ENCODE results near the gene FAM209A. TPM values are rescaled to one million over a fixed set of nuclear protein-coding genes. Genes with fewer than 3 reads are reported as not detected.
"Not testable (repeated sequence)": the region's sequence is repeated elsewhere in the genome, so short reads cannot be mapped to it uniquely, and the experiment has no call there.

Gene FAM209A
- total RNA-seq, 2 donors from 2014 or later, result 4.7 to 5.8 TPM

DNA sequence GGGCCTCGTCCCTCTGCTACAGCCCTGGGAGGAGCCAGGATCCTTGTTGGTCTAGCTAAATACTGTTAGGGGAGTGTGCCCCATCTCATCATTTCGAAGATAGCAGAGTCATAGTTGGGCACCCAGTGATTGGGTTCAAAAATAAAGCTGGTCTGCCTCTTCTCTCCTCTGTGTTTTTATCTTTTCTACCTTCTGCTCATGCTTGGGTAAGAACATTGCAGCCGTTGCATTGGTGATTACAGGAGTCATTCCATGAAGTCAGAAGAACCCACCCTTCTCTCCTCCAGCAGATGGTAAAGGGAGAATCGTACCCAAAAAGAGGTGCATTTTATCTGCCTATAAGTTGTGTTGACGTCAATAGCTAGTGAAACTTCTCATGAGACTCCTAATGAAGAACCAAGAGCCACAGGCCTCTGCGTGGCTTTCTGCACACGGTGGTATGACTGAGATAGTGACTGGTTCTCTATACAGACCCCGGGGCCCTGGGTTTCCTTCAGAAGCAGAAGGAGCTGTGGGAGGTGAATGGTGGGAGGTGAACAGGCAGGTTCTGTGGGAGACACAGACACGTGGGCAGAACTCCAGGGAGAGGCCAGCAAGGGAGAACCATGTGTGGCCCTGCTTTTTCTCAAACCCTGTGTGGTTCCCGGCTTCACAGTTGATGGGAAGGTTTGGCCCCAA, 5.7 kb upstream of the FAM209A start:
- Mint-ChIP-seq H3K36me3 (peaks cover 37% of the 10 kb centered on the region), H3K27me3 (no peaks in the 10 kb centered on the region), H3K4me3 (no peak overlapping the region), H3K9me3 (no peaks in the 10 kb centered on the region), H3K27ac (no peak overlapping the region), H3K4me1 (ENCODE audit: low read depth in 2 of 2) (no peaks in the 10 kb centered on the region)
- DNase-seq (ENCODE audit: low spot score) (no peak), ATAC-seq (no peak)

- Mint-ChIP-seq H3K4me1 (ENCODE audit: low read depth in 2 of 2) (no peaks in the 10 kb centered on the region), H3K9me3 (no peaks in the 10 kb centered on the region), H3K27me3 (no peaks in the 10 kb centered on the region), H3K36me3 (peaks cover 37% of the 10 kb centered on the region), H3K27ac (no peak overlapping the region), H3K4me3 (no peak overlapping the region)
- DNase-seq (ENCODE audit: low spot score) (no peak), ATAC-seq (no peak)
Observed at GRCh38 chr20:56519551-56519950, 5.0 kb upstream of the FAM209A start.

DNA sequence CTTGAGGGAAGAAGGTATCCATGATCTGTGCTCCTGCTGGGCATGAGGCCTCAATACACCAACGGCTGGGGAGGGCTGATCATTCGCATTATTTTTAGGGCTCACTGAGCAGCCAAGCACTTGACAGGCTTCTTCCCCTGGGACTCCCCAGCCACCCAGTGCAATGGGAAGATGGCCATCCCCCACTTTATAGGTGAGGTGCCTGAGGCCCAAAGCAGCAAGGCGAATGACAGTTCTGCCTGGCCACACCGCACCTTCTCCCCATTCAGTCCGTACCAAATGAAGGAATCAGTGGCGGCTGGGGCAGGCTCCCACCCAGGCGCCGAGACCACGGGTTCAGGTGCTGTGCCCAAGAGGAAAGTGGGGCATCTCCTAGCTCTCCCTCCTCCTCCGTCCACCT, 4.4 kb upstream of the FAM209A start:
- Mint-ChIP-seq H3K27ac (no peak overlapping the region), H3K36me3 (peaks cover 37% of the 10 kb centered on the region), H3K27me3 (no peaks in the 10 kb centered on the region), H3K4me3 (no peak overlapping the region), H3K9me3 (no peaks in the 10 kb centered on the region), H3K4me1 (ENCODE audit: low read depth in 2 of 2) (no peaks in the 10 kb centered on the region)
- no peak for ATAC-seq
- DNase-seq (ENCODE audit: low spot score), result no peak

DNA sequence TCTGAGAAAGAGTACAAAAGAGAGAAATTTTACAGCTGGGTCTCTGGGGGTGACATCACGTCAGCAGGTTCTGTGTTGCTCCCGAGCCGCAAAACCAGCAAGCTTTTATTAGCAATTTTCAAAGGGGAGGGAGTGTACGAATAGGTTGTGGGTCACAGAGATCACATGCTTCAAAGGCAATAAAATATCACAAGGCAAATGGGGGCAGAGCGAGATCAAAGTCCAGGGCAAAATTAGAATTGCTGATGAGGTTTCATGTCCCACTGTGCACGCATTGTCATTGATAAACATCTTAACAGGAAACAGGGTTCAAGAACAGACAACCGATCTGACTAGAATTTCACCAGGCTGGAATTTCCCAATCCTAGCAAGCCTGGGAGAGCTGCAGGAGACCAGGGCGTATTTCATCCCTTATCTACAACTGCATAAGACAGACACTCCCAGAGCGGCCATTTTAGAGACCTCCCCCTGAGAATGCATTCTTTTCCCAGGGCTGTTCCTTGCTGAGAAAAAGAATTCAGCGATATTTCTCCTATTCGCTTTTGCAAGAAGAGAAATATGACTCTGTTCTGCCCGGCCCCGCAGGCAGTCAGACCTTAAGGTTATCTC, 3.7 kb upstream of the FAM209A start:
- not testable (repeated sequence) for H3K27me3 Mint-ChIP-seq; DNase-seq (ENCODE audit: low spot score); H3K27ac Mint-ChIP-seq; ATAC-seq; H3K9me3 Mint-ChIP-seq; H3K4me1 Mint-ChIP-seq (ENCODE audit: low read depth in 2 of 2); H3K4me3 Mint-ChIP-seq
- H3K36me3 Mint-ChIP-seq, result peaks cover 31% of the 10 kb centered on the region

DNA sequence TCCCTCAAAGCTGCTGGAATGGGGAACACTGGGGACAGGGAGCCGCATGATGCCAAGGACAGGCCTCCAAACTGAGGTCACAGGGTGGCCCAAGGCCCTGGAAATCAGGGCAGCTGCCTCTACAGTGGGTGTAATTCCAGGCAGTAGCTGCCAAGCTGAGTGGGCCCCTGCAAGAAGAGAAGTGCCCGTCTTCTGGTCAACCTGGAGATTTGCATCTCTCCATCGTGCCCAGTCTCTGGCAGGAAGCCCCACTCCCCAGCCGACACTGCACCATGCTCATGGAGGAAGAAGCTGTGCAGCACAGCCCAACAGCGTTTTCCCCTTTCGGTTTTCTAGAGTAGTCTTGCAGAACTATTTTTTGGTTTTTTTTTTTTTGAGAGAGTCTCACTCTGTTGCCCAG, 2.2 kb upstream of the FAM209A start:
- H3K4me1 Mint-ChIP-seq (ENCODE audit: low read depth in 2 of 2), result no peaks in the 10 kb centered on the region
- no peaks in the 10 kb centered on the region for H3K9me3 Mint-ChIP-seq
- no peak for DNase-seq (ENCODE audit: low spot score)
- no peak overlapping the region for H3K4me3 Mint-ChIP-seq
- no peak overlapping the region for H3K27ac Mint-ChIP-seq
- H3K27me3 Mint-ChIP-seq, result no peaks in the 10 kb centered on the region
- ATAC-seq, result no peak
- H3K36me3 Mint-ChIP-seq, result peaks cover 31% of the 10 kb centered on the region

DNA sequence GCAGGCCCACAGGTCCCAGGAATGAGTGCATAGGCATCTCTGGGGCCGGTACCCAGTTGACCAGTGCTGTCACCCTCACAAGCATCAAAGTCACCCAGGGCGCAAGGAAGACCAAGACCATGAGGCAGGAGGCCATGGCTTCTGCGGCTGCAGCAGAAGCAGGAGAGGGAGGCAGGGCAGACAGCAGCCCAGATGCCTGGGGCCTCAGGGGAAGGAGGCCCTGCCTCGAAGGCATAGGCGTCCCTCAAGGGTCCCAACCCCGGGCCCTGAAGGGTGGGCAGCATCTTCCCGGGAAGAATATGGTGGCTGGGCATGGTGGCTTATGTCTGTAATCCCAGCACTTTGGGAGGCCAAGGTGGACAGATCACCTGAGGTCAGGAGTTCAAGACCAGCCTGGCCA, 3.0 kb downstream of the FAM209A start:
- Mint-ChIP-seq H3K9me3 (no peaks in the 10 kb centered on the region), H3K36me3 (no peaks in the 10 kb centered on the region), H3K4me1 (ENCODE audit: low read depth in 2 of 2) (no peaks in the 10 kb centered on the region), H3K27me3 (no peaks in the 10 kb centered on the region), H3K4me3 (no peak overlapping the region), H3K27ac (no peak overlapping the region)
- ATAC-seq, result no peak
- DNase-seq (ENCODE audit: low spot score), result no peak

DNA sequence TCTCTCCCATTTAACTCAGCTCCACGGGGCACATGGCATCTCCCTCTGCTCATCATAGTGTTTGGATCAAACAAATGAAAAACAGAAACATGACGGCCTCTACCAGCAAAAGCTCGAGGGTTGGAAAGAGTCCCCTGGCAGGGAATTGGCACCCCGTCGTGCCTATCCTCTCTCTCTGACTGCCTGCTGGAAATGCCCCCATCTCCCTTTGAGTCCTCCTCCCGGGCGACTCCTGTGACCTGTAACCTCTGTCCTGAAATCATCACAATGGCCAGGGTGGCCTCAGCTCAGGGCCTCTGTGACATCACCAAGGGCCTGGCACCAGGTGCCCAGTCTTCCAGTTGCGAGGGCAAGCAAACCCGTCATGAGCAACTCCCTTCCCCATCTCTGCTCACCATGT, 8.4 kb downstream of the FAM209A start, which contains the start of gene FAM209B:
FAM209B (plus strand) TSS at position 301 of the 400 bp plus-strand sequence; CDS start at position 397, 96 bp downstream.
- H3K36me3 Mint-ChIP-seq; H3K4me1 Mint-ChIP-seq (ENCODE audit: low read depth in 2 of 2); DNase-seq (ENCODE audit: low spot score); H3K27me3 Mint-ChIP-seq; ATAC-seq; H3K9me3 Mint-ChIP-seq; H3K4me3 Mint-ChIP-seq; H3K27ac Mint-ChIP-seq: not testable (repeated sequence)

- Mint-ChIP-seq H3K9me3 (no peaks in the 10 kb centered on the region), H3K4me3 (no peak overlapping the region), H3K27ac (no peak overlapping the region), H3K27me3 (no peaks in the 10 kb centered on the region), H3K4me1 (ENCODE audit: low read depth in 2 of 2) (peaks cover 8% of the 10 kb centered on the region in 2 donors), H3K36me3 (no peaks in the 10 kb centered on the region)
- ATAC-seq, result no peak
- DNase-seq (ENCODE audit: low spot score), result peak; percentile 15
Observed at GRCh38 chr20:56537997-56538396, 13.5 kb downstream of the FAM209A start.

- H3K4me3 Mint-ChIP-seq, result no peak overlapping the region
Observed at GRCh38 chr20:56540415-56540814, 15.9 kb downstream of the FAM209A start.

GRCh38 chr20:56542489-56543030, 18.0 kb downstream of the FAM209A start:
- Mint-ChIP-seq H3K27ac (no peak overlapping the region), H3K27me3 (no peaks in the 10 kb centered on the region), H3K4me1 (ENCODE audit: low read depth in 2 of 2) (no peaks in the 10 kb centered on the region), H3K9me3 (no peaks in the 10 kb centered on the region), H3K36me3 (no peaks in the 10 kb centered on the region), H3K4me3 (no peak overlapping the region)
- DNase-seq (ENCODE audit: low spot score), result no peak
- ATAC-seq, result no peak

More at GRCh38 chr20:56540415-56540814, 15.9 kb downstream of the FAM209A start:
- ATAC-seq, result no peak
- no peaks in the 10 kb centered on the region for H3K36me3 Mint-ChIP-seq
- no peaks in the 10 kb centered on the region for H3K27me3 Mint-ChIP-seq
- no peak overlapping the region for H3K27ac Mint-ChIP-seq
- peak; percentile 20 for DNase-seq (ENCODE audit: low spot score)
- H3K4me1 Mint-ChIP-seq (ENCODE audit: low read depth in 2 of 2), result peaks cover 8% of the 10 kb centered on the region in 2 donors
- H3K9me3 Mint-ChIP-seq, result no peaks in the 10 kb centered on the region

- no peak overlapping the region for H3K27ac Mint-ChIP-seq
- H3K4me3 Mint-ChIP-seq, result no peak overlapping the region
- H3K4me1 Mint-ChIP-seq (ENCODE audit: low read depth in 2 of 2), result peaks cover 4 to 7% of the 10 kb centered on the region in 2 donors
- H3K9me3 Mint-ChIP-seq, result no peaks in the 10 kb centered on the region
- peak; percentile 20 for DNase-seq (ENCODE audit: low spot score)
- no peaks in the 10 kb centered on the region for H3K36me3 Mint-ChIP-seq
- peaks cover 0 to 3% of the 10 kb centered on the region in 2 donors for H3K27me3 Mint-ChIP-seq
- ATAC-seq, result no peak
Observed at GRCh38 chr20:56551571-56551970, 27.0 kb downstream of the FAM209A start.

DNA sequence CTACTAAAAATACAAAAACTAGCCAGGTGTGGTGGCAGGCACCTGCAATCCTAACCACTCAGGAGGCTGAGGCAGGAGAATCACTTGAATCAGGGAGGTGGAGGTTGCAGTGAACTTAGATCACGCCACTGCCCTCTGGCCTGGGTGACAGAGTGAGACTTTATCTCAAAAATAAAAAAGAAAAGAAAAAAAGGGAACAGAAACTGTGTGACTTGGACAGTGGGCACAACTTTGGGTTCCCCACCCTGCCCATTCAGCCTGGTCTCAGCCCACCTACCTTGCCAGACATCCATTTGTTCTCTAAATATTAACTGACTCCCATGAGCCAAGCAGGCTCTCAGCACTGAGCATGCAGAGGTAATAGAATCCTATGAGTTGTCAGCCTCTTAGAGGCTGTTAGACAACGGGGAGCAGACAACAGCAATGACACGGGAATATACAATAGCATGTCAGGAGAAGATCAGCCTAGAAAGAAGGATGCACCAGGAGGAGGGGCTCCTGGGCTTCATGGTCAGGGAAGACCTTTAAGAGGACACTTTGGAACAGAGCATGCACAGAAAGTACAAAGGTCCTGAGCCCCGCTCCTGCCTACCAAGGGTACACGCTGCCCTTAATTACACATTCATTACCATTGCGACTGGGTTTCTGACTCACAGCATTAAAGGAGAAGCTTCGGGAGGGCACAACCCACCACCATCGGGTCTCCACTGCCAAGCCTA, 28.5 kb downstream of the FAM209A start:
- no peak for ATAC-seq
- Mint-ChIP-seq H3K4me1 (ENCODE audit: low read depth in 2 of 2) (peaks cover 4 to 7% of the 10 kb centered on the region in 2 donors), H3K36me3 (no peaks in the 10 kb centered on the region), H3K9me3 (no peaks in the 10 kb centered on the region), H3K4me3 (no peak overlapping the region), H3K27me3 (peaks cover 0 to 3% of the 10 kb centered on the region in 2 donors), H3K27ac (no peak overlapping the region)
- DNase-seq (ENCODE audit: low spot score), result no peak

- Mint-ChIP-seq H3K36me3 (no peaks in the 10 kb centered on the region), H3K27me3 (peaks cover 0 to 3% of the 10 kb centered on the region in 2 donors), H3K4me3 (no peak overlapping the region), H3K4me1 (ENCODE audit: low read depth in 2 of 2) (peaks cover 4 to 7% of the 10 kb centered on the region in 2 donors), H3K27ac (peak overlapping the region in 1 of 2 donors; percentile 64), H3K9me3 (no peaks in the 10 kb centered on the region)
- DNase-seq (ENCODE audit: low spot score), result no peak
- peak in 1 of 2 donors; percentile 52 for ATAC-seq
Observed at GRCh38 chr20:56554869-56555268, 30.3 kb downstream of the FAM209A start.

DNA sequence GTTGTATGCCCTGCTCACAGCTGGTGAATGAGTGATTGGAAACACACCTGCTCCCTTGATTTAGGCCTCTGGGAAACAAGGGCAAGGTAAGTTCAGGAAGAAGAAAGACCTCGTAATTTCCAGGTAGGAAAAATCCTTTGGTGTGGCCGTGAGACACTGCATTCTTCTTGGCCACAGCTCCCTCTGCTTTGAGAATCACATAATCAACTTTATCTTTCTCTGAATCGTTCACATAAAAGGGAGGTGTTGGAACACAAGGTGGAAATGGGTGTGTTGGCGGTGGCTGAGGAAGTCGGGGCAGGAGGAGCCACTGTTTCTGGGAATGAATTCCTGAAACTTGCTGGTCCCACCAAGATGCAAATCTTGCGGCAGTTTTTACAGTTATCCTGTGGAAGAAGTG, 34.4 kb downstream of the FAM209A start:
- DNase-seq (ENCODE audit: low spot score) (no peak), ATAC-seq (no peak)
- Mint-ChIP-seq H3K9me3 (no peaks in the 10 kb centered on the region), H3K27ac (no peak overlapping the region), H3K4me3 (no peak overlapping the region), H3K4me1 (ENCODE audit: low read depth in 2 of 2) (peaks cover 4 to 7% of the 10 kb centered on the region in 2 donors), H3K27me3 (peaks cover 0 to 3% of the 10 kb centered on the region in 2 donors), H3K36me3 (no peaks in the 10 kb centered on the region)
